Neural progenitor cell (in vitro differentiated cells): ENCODE data around the gene UMAD1.

Source experiments
- CTCF ChIP-seq: fragments of 200-600 bp; sonication (generic); IDR thresholded peaks from 2 replicates; pipeline ENCODE4 v1.5.1; 2017; ENCODE audit warnings: antibody characterized with exemption, mild to moderate bottlenecking
- EZH2 ChIP-seq: fragments of 200-600 bp; sonication (generic); IDR thresholded peaks from 2 replicates; pipeline ENCODE4 v1.6.1; 2017; ENCODE audit warnings: antibody characterized with exemption, mild to moderate bottlenecking, moderate library complexity

GRCh38 chr7:7761974-7762779 is 121.6 kb downstream of the UMAD1 start:
- TF ChIP-seq EZH2 (no peak), CTCF (no peak)
